IMR-90 (cell line): ENCODE data around the gene KMT2B. TPM values are rescaled to one million over a fixed set of nuclear protein-coding genes. Genes with fewer than 3 reads are reported as not detected.
"Not testable (repeated sequence)": the region's sequence is repeated elsewhere in the genome, so short reads cannot be mapped to it uniquely, and the experiment has no call there.

ENCODE experiments used
- ATAC-seq: fragments of 200-7000 bp; cut with Tn5 transposase; 2 replicates; pipeline ENCODE4 v1.9.1; 2020; ENCODE audit warnings: low read depth, mild to moderate bottlenecking, moderate library complexity
- BruUV-seq: library from RNA; stranded (reverse); fragments of 400-500 nt; replicated peaks from 2 replicates; lab custom pipeline; 2021; lab: Mats Ljungman, UMichigan
- CTCF ChIA-PET: fragments of 300-600 bp; formaldehyde crosslinking; extraction: SDS; loops from one replicate; lab custom pipeline; 2021; ENCODE audit warnings: antibody characterized with exemption; lab: Yijun Ruan, JAX
- POLR2A ChIA-PET: fragments of 300-600 bp; sonication (Branson Sonifier 250); formaldehyde crosslinking; loops from one replicate; lab custom pipeline; 2022; ENCODE audit warnings: antibody characterized with exemption; ENCODE audit not compliant: unreplicated experiment; lab: Charles Lee
- DNase-seq: peaks from one replicate; pipeline ENCODE4 v3.0.0; 2013
- H2AFZ ChIP-seq: replicated peaks from 2 replicates; pipeline ENCODE3; 2013; ENCODE audit warnings: low read length, mild to moderate bottlenecking; ENCODE audit not compliant: poor library complexity
- H2AK5ac ChIP-seq: 2 replicates; pipeline ENCODE4 v1.6.1; 2013; ENCODE audit warnings: low read depth, low read length, inconsistent platforms
- H2AK9ac ChIP-seq: replicated peaks from 2 replicates; pipeline ENCODE3; 2013; ENCODE audit warnings: mild to moderate bottlenecking, low read depth, low read length, moderate library complexity; ENCODE audit not compliant: poor library complexity
- H2BK120ac ChIP-seq: 2 replicates; pipeline ENCODE4 v1.6.1; 2013; ENCODE audit warnings: low read depth, low read length, inconsistent platforms
- H2BK15ac ChIP-seq: 3 replicates; pipeline ENCODE4 v1.6.1; 2013; ENCODE audit warnings: low read depth, low read length, inconsistent platforms
- H2BK20ac ChIP-seq: 2 replicates; pipeline ENCODE4 v1.6.1; 2013; ENCODE audit warnings: low read depth, mild to moderate bottlenecking, inconsistent platforms, low read length, moderate library complexity
- H2BK5ac ChIP-seq: 2 replicates; pipeline ENCODE4 v1.6.1; 2013; ENCODE audit warnings: mild to moderate bottlenecking, low read depth, low read length, inconsistent platforms; ENCODE audit not compliant: poor library complexity, severe bottlenecking
- H3K14ac ChIP-seq: replicated peaks from 2 replicates; pipeline ENCODE4 v1.6.1; 2013; ENCODE audit warnings: low read depth, low read length, inconsistent platforms
- H3K18ac ChIP-seq: 2 replicates; pipeline ENCODE4 v1.6.1; 2013; ENCODE audit warnings: low read depth, low read length, control low read depth
- H3K23ac ChIP-seq: 2 replicates; pipeline ENCODE4 v1.6.1; 2013; ENCODE audit warnings: low read depth, low read length, inconsistent platforms
- H3K27ac ChIP-seq: 2 replicates; pipeline ENCODE4 v1.5.1; 2013; ENCODE audit warnings: mild to moderate bottlenecking, control low read depth, low read length; ENCODE audit not compliant: insufficient read depth
- H3K27me3 ChIP-seq: 2 replicates; pipeline ENCODE4 v1.6.1; 2013; ENCODE audit warnings: low read length; ENCODE audit not compliant: control insufficient read depth, insufficient read depth
- H3K36me3 ChIP-seq: 2 replicates; pipeline ENCODE4 v1.6.1; 2013; ENCODE audit warnings: low read length, mixed read lengths; ENCODE audit not compliant: control insufficient read depth, insufficient read depth
- H3K4ac ChIP-seq: 2 replicates; pipeline ENCODE4 v1.6.1; 2013; ENCODE audit warnings: low read depth, low read length, inconsistent platforms
- H3K4me1 ChIP-seq: 2 replicates; pipeline ENCODE4 v1.6.1; 2013; ENCODE audit warnings: low read length, mixed read lengths; ENCODE audit not compliant: control insufficient read depth, insufficient read depth
- H3K4me2 ChIP-seq: 2 replicates; pipeline ENCODE4 v1.6.1; 2013; ENCODE audit warnings: low read depth, mild to moderate bottlenecking, control low read depth, low read length, moderate library complexity
- H3K4me3 ChIP-seq: 2 replicates; pipeline ENCODE4 v1.5.1; 2013; ENCODE audit warnings: low read depth, mild to moderate bottlenecking, control low read depth, low read length, moderate library complexity; ENCODE audit not compliant: insufficient read depth
- H3K56ac ChIP-seq: 2 replicates; pipeline ENCODE4 v1.6.1; 2013; ENCODE audit warnings: low read length, inconsistent platforms; ENCODE audit not compliant: insufficient read depth; ENCODE audit errors: extremely low read depth
- H3K79me1 ChIP-seq, 2 experiments: 2 replicates each; pipeline ENCODE4 v1.6.1; 2013; ENCODE audit warnings: low read length in 2 of 2, inconsistent platforms in 1 of 2, low read depth in 1 of 2
- H3K9ac ChIP-seq: 2 replicates; pipeline ENCODE4 v1.6.1; 2013; ENCODE audit warnings: low read depth, low read length, control low read depth
- H3K9me1 ChIP-seq: 2 replicates; pipeline ENCODE4 v1.6.1; 2013; ENCODE audit warnings: low read length, inconsistent platforms; ENCODE audit not compliant: insufficient read depth
- H3K9me3 ChIP-seq: 2 replicates; pipeline ENCODE4 v1.6.1; 2013; ENCODE audit warnings: low read length; ENCODE audit not compliant: control insufficient read depth, insufficient read depth
- H4K20me1 ChIP-seq: 2 replicates; pipeline ENCODE4 v1.6.1; 2013; ENCODE audit warnings: low read length, inconsistent platforms; ENCODE audit not compliant: insufficient read depth
- H4K5ac ChIP-seq: 2 replicates; pipeline ENCODE4 v1.6.1; 2013; ENCODE audit warnings: mild to moderate bottlenecking, low read depth, low read length, control low read depth
- H4K8ac ChIP-seq, 2 experiments: 2 replicates each; pipeline ENCODE4 v1.6.1; 2013; ENCODE audit warnings: low read depth in 2 of 2, low read length in 2 of 2, control low read depth in 1 of 2, inconsistent platforms in 1 of 2
- H4K91ac ChIP-seq: 2 replicates; pipeline ENCODE4 v1.6.1; 2013; ENCODE audit warnings: low read depth, low read length, inconsistent platforms; ENCODE audit not compliant: insufficient read depth
- CHD1 ChIP-seq: IDR thresholded peaks from 2 replicates; pipeline ENCODE4 v1.6.1; 2012; ENCODE audit warnings: low read depth, low read length, improper control_type of control experiment
- MAFK ChIP-seq: IDR thresholded peaks from 2 replicates; pipeline ENCODE4 v1.6.1; 2012; ENCODE audit warnings: low read depth, low read length, improper control_type of control experiment
- WGBS, 2 experiments: methylation state at CpG; one replicate each; pipeline versions ENCODE4 v1.1.5 to v1.1.7; 2013; ENCODE audit warnings: missing lambda C conversion rate in 2 of 2; ENCODE audit not compliant: insufficient read length in 1 of 2; ENCODE audit errors: extremely low coverage in 2 of 2; 5-methylcytosine and 5-hydroxymethylcytosine counted together
- dilution Hi-C: fragments of 300-500 bp; cut with HindIII; formaldehyde crosslinking; loops from one replicate; pipeline ENCODE4 v1.14.3; 2018; ENCODE audit warnings: low sequenced_read_pairs; ENCODE audit not compliant: unreplicated experiment
- in situ Hi-C: fragments of 300-500 bp; cut with MboI; formaldehyde crosslinking; loops from 3 replicates; pipeline ENCODE4 v1.14.3; 2019; ENCODE audit warnings: low sequenced_read_pairs, inconsistent platforms, mixed read lengths
- intact Hi-C: fragments of 100-400 bp; cut with micrococcal nuclease; formaldehyde crosslinking; loops from 2 replicates; pipeline ENCODE4 v1.10.0; 2022
- polyA plus RNA-seq, 3 experiments: library from polyadenylated mRNA; depleted of rRNA; stranded (reverse); fragments of >200 nt; gene quantifications; 2 replicates each; pipeline ENCODE4 v1.2.3, GENCODE V29; 2012; ENCODE audit warnings: low replicate concordance in 1 of 3
- total RNA-seq: library from RNA; depleted of rRNA; stranded (reverse); fragments of >200 nt; gene quantifications from 2 replicates; pipeline ENCODE4 v1.2.3, GENCODE V29; 2012

Gene KMT2B
- total and polyA plus RNA-seq, 2 of the 4 experiments (the other 2 are of a cell fraction), result 3.0 to 30.7 TPM

- in situ Hi-C loops, result no loop called here
- intact Hi-C loops, result no loop called here
- Histone ChIP-seq H3K79me1 (no peaks in the 10 kb centered on the region), H3K27me3 (no peaks in the 10 kb centered on the region), H4K91ac (no peak overlapping the region), H3K27ac (no peak overlapping the region), H2BK15ac (no peak overlapping the region), H3K9ac (no peak overlapping the region), H2BK20ac (no peak overlapping the region), H3K4me1 (no peaks in the 10 kb centered on the region), H2BK120ac (no peak overlapping the region), H2BK5ac (no peak overlapping the region), H3K23ac (no peak overlapping the region), H2AFZ (no peak overlapping the region), H3K14ac (no peak overlapping the region), H2AK9ac (no peak overlapping the region), H4K8ac (no peak overlapping the region), H3K36me3 (peaks cover 20% of the 10 kb centered on the region), H3K4ac (no peak overlapping the region), H4K20me1 (no peaks in the 10 kb centered on the region), H3K4me2 (no peak overlapping the region), H3K56ac (no peak overlapping the region), H2AK5ac (no peak overlapping the region), H3K9me3 (no peaks in the 10 kb centered on the region), H3K18ac (no peak overlapping the region), H3K4me3 (no peak overlapping the region), H3K9me1 (no peaks in the 10 kb centered on the region), H4K5ac (no peak overlapping the region)
- no peak for DNase-seq
- POLR2A ChIA-PET, result no interaction called here
- BruUV-seq, result no TSS peak
- 70% methylated on average over 3 of the region's 15 CpGs; no CpG with 5 or more reads in 1 of the 2 experiments for WGBS, 2 experiments
- ATAC-seq, result no peak
- peak; percentile 62 for TF ChIP-seq MAFK
- TF ChIP-seq CHD1, result no peak
- CTCF ChIA-PET, result no interaction called here
- dilution Hi-C loops, result no loop called here
Measured at GRCh38 chr19:35768082-35768421, 50.2 kb downstream of the KMT2B start.

GRCh38 chr19:35772362-35772761 is 54.6 kb downstream of the KMT2B start:
- DNase-seq, H3K27me3 ChIP-seq, H3K36me3 ChIP-seq, H3K4me3 ChIP-seq, H4K91ac ChIP-seq, H3K4me2 ChIP-seq, POLR2A ChIA-PET, H3K4ac ChIP-seq, dilution Hi-C loops, H2BK120ac ChIP-seq, H2BK20ac ChIP-seq, H3K9me1 ChIP-seq, H2AK5ac ChIP-seq, H3K14ac ChIP-seq, H3K9me3 ChIP-seq, H3K18ac ChIP-seq, ATAC-seq, BruUV-seq, H4K5ac ChIP-seq, H3K23ac ChIP-seq, intact Hi-C loops, H3K56ac ChIP-seq, H4K20me1 ChIP-seq, CTCF ChIA-PET, H3K9ac ChIP-seq, H2AFZ ChIP-seq, H3K4me1 ChIP-seq, H2BK15ac ChIP-seq, H3K27ac ChIP-seq, in situ Hi-C loops, H2BK5ac ChIP-seq, H4K8ac ChIP-seq, H2AK9ac ChIP-seq: not testable (repeated sequence)
- H3K79me1 ChIP-seq, result peaks cover 7 to 17% of the 10 kb centered on the region in 2 experiments
- 100% methylated on average over 2 of the region's 5 CpGs; no CpG with 5 or more reads in 1 of the 2 experiments for WGBS, 2 experiments
